ENCODE measurements around the gene PTPRE.

PTPRE gene

DNA sequence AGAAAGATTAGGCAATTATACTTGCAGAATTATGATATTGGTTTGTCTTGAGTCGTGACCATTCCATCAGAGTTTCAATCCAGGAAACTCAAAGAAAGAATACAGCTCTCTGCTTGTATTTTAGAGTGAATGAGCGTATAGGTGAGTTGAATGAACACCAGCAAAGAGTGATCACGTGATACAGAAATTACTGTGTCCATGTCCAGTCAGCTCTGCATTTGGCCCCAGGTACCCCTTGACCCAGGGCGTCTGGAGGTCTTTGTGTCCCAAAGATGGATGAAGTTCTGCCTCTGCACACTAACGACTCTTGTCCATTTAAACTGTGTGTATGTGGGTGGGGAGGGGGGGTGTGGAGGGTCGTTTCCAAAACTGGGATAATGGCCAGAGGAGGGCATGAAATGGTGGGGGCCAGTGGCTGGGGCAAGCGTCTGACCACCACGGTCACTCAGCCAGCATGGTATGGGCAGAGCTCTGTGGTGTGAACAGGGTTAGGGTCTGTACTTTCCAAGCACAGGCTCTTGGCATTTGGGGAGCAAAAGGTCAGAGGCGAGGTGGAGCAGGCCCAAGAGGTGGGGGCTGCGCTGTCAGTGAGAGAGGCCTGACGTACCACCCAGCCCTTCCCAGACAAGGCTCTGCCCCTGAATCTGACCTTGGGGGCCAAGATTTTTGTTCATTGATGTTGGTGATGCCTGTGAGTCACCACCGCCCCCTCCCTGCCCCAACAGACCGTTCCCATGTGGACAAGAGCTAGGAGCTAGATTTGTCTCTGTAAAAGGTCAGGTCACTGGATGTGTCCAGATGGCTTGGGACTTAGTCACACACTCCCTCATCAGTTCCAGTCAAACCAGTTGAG lies 1.4 kb downstream of the PTPRE start:
- no peak for FAIRE-seq

DNA sequence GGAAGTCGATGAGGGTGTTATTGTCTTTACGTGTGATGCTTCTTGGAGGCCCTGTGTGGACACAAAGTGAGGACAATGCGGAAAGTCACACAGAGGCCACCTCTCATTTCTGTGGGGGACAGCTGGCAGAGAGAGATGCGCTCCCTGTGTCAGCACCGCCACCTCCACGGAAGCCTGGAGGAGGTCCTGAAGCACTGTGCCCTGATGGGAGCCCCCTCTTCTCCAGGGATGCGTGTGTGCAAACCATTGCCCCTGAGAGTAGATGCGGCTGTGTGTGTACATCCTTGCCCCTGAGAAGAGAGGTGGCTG lies 2.0 kb downstream of the PTPRE start:
- no peak for FAIRE-seq

DNA sequence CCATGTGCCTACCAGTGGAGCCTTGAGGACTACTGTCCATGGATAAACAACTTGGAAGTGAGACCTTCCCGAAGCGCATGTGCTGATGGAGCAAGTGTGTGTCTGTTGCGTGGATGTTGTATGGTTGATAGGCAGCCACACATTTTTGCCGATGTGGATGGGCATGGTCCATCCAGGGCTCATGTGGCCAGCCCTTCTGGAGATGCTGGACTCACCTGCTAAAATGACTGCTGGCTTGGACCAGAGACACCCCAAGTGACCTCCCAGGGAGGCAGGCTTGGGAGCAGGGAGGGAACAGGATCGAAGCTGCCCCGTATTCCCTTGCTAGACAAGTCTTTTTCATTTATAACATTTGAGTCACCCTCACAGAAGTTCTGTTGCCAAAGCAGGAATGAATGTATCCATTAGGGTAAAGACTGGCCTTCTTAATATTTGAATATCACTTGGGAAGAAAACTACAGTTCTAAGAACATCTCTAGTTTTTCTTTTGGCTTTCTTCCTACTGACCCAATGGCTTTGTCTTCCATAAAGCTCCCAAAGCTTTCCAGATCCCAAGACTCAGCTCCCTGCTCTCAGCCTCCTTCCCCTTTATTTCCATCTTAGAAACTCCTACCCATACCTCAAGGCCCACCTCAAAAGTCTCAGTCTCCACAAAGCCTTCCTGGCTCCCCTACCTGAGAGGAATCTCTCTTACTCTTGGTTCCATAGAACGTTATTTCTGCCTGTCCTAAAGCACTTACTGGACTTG lies 3.0 kb downstream of the PTPRE start:
- no peak for FAIRE-seq

DNA sequence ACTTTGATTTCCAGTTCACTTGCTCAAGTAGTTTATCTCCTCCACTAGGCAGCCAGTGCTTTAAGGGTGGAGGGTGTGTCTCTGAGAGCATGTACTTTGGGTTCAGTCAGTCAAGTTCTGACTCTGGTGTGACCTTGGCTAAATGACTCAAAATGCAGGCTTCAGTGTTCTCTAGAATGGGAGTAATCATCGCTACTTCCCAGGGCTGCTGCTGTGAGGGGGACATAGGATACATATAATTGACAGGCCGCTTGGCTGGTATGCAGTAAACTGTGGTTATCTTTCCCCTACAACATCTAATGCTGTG lies 3.5 kb downstream of the PTPRE start:
- no peak for FAIRE-seq

DNA sequence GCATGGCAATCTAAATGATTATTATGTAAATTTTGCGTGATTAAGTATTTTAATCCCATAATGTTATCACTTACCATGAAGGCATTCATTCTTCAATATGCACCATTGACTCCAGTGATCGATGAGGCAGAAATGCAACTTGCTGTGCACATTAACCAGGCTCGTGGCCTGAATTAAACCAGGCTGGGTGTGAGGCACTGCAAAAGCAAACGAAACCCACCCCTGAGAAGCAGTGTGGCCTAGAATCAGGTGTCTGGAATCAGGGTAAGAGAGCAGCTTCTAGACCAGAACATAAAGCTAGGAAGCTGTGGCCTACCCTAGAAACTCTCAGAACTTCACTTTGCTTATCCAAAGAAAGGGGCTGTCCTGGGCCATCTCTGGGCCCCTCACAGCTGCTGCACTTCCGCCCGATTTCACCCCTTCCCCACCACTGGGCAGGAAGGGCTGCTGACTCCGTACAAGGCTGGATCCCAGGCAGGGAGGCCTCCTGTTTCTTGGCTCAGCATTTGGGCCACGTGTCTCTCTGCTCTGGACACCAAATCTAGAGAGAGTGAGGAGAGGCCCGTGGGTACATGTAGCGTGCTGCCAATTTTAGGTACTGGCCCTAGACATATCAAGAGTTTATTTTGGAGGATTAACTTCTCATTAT lies 4.4 kb downstream of the PTPRE start:
- no peak for FAIRE-seq

DNA sequence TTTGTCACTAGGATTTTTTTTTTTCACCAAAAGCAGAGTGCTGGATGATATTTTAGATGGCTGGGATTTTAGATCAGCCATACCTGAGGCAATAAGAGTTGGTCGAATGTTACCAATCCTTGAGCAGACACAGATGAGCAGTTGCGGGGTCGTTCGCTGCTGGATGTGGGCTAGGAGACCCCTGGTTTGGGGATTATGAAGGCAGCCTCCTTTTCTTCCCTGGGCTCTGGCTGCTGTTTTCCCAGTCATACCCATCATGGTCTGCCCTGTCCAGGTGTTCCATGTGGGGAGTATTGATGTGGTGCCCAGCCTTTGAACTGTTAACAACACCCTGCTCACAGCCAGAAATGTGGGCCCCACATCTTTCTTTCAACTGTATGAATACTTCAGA lies 5.0 kb downstream of the PTPRE start:
- FAIRE-seq = no peak

DNA sequence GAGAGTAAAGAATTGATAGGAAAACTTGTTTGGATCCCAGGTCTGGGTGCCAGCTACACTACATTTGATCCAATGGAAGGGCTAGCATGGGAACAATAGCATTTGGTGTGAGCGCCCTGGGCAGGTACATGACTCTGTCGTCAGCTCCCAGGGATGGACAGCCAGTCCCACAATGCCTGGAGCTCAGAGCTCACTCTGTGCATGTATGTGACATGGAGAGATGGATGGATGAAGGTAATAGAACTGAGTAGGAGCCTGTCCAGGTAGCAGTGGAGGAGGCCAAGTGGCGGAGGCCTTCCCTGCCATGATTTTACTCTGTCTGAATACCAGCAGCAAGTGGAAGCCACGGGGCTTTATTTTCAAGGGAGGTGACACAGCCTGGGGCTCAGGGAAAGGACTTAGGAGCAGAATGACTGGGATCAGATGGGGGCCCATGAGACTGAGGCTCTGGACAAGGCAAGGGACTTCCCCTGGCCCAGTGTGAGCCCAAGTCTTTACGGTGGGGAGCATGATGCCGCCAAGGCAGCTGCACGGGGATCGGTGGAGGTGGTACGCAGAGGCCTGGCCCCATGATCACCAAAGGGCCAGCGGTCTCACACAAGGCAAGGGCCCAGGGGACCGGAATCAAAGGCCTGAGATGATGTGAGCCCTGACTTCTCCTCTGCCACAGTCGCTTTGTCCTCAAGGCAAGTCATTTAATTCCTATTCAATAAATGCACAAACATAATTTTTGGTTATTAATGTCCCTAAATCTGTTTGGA lies 5.9 kb downstream of the PTPRE start:
- FAIRE-seq = no peak

DNA sequence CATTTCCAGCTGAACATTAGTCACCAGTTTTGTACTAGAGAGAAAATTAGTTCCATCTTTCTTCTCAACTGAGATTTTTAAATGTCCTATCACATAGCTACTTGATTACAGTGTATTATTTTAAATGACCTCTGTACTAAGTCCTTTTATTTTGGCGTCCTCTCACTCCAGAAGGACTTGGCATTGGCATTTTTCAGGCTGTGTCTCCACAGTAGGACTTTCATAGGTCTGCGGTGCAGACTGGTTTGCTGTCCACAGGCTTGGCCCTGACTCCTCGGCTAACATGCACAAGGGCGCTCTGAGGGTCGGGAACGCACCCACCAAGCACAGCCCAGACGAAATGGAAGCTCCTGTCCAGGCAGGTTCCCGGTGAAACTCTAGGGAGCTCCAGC lies 6.5 kb downstream of the PTPRE start:
- no peak for FAIRE-seq

DNA sequence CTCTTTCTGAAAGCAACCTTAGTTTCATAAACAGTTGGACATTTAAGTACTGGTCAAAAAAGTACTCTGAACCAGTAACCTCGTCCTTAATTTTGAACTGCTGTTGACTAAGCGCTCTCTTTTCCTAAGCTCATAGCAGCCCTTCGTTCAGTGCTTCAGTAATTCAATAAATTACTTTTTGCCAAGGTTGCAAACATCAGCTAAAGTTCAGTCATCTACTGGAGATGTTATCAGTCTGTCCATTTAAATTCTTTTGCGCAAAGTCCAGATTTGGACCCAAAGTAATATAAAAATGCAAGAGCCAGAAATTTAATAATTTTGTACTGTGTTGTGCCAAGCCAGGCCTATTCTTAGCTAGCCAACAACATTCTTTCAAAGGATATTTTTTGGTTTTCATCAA lies 8.4 kb downstream of the PTPRE start:
- no peak for FAIRE-seq

DNA sequence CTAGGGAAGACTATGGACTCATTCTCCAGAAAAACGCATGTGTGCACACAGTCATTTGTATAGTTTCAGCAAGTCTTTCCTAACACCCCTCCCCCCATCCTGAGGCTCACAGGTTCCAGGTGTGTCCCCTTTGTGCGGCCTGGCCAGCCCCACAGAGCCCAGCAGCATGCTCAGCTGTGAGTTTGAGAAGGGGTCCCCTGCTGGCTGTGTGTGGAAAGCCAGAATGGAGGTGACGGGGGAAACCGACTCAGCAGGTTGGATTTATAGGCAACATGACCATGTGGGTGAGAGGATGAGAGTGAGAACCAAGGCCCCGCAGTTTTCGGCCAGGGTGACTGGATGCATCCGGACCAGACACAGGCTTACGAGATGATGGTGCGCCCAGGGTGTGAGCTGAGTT lies 9.9 kb downstream of the PTPRE start:
- no peak for FAIRE-seq

DNA sequence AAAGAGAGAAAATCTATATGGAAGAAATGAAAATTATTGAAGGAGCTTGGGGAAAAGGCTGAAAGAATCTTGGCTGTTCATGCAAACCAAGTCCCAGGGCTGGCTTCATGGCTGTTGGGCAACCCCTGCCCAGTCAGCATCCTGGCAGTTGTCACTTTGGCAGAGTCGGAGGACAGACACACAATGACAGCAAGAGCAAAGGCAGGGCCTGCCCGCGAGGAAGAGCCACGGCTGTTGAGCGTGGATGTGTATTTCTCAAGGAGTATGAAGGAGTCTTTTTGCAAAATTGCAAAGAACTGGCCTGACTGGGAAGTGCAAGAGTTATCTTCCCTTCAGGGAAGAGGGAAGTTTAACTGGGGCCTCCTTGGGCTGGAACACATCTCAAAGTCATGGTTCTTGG lies 11.7 kb downstream of the PTPRE start:
- no peak for FAIRE-seq

DNA sequence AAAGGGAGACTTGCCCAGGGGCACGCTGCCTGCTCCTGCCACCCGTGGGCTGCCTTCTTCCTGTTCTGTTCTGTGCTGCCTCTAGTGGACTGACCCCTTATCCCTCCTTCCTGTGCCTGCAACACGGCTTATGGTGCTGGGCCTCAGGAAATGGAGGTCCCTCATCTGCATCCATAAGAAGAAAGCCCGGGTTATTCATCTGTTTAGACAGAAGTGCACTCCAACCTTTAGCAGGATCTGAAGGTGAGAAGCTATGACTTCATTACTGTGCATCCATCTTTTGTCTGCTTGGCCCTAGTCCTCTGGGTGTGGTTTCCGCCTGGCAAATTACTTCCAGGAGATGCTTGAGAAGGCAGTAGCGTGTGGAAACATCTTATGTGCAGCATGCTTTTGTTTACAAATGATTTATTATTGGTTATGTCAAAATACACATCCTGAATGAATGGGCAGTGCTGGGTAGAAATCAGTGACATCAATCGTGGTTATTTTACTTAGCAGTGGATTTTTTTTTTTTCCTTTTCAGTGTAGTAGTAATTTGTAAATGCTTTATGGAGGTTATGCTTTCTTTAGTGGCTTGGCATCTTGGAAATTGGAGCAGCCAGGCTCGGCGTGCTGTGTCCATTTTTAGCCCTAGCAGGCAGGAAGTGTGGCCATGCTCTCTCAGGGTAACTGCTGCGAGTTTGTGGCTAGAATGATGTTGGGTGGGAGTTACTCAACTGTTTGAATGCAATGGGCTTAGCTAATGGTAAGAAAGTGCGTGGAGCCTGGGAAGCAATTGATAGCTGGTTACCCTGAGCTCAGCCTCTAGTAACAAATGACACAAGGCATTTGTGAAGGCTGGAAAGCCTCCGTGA lies 12.7 kb downstream of the PTPRE start:
- no peak for FAIRE-seq

DNA sequence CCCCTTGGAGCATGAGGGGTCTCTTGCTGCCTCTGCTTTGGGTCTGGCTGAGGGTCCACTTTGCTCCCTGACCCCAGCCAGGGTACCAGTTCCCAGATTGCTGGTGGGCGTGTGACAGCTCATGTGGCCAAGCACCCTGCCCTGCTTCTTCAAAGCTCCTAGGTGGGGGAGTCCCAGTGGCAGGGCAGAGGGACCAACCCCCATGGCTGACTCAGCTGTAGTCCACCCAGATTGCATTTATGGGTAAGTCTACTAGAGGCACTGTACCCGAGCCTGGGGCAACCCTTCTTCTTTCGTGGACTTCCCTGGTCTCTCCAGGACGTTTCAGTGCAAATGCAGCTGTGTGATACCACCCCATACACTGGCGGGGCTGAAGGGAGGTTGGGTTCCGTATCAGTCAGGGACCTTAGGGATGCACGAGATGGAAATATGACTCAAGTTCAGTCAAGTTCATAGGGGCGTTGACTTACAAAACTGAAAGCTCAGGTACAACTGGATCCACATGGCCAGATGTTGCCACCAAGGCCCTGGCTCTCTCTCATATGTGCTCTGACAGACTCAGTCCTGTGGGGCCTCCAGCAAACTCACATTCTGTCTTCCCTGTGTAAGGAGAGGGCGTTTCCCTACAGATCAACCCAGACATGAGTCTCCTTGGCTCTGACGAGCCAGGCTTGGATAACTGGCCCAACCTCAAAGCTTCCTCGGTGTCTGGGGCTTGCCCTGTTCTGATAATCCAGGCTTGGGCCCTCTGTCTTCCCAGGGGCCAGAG lies 13.6 kb downstream of the PTPRE start:
- no peak for FAIRE-seq

DNA sequence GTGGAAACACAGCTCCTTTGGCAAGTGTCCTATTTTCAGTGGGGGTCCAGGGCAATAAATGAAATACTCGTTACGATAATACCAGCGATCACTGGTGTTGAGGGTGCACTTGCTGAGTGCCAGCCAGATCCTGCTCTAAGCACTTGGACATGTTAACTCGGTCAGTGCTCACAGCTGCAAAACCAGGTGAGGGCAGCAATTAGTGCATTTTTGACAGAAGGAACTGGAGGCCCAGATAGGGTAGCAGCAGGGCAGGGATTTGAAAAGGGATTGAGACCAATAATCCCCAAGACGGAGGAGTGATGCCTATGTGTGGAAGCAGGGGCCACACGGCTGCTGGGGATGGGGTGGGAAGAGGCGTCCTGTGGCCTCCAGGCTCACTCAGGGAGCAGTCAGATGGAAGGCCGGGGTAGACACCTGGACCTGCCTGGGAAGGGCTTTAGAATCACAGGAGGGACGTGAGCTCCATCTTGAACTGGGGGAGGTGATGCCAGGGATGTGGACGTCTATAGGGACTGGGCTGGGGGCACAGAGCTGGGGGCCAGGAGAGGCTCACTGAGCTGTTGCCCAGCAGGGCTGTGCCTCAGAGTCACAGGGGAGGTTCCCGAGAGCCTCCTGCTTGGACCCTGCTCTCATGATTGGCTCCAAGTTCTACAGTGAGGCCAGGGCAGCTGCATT lies 14.3 kb downstream of the PTPRE start:
- FAIRE-seq = no peak

DNA sequence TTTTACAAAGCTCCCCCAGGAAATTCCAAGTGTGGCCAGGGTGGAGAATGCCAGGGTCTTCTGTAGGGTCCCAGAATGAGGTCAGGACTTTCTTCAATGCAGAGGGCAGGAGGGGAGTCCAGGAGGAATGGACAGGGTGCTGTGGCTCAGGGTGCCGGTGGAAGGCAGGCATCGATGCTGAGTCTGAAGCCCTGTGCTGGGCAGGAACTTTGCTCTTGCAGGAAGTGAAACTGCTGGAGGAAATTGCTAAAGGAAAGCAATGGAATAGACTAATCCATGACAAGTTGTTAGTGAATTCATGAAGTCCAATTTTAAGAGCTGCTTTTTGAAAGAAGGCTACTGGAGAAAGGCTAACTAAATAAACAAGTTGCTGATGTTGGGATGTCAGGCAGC lies 14.8 kb downstream of the PTPRE start:
- no peak for FAIRE-seq

DNA sequence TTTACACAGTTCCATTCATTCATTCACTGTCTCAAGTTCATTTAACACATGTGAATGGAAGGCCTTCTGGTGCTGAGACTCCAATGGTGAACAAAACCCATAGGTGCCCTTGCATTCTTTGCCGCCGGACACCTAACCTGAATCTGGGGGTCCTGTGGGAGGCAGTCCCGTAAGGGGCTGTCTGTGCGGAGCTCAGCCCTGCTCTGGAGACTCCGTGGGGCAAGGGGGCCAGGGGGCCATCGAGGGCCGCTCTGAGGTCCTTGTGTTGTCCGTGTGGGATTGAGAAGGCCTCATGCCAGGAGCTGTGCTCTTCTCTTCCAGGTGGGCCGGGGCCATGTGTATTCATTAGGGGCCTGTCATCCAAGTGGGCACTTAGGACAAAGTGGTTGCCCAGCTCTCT lies 15.3 kb downstream of the PTPRE start:
- no peak for FAIRE-seq

DNA sequence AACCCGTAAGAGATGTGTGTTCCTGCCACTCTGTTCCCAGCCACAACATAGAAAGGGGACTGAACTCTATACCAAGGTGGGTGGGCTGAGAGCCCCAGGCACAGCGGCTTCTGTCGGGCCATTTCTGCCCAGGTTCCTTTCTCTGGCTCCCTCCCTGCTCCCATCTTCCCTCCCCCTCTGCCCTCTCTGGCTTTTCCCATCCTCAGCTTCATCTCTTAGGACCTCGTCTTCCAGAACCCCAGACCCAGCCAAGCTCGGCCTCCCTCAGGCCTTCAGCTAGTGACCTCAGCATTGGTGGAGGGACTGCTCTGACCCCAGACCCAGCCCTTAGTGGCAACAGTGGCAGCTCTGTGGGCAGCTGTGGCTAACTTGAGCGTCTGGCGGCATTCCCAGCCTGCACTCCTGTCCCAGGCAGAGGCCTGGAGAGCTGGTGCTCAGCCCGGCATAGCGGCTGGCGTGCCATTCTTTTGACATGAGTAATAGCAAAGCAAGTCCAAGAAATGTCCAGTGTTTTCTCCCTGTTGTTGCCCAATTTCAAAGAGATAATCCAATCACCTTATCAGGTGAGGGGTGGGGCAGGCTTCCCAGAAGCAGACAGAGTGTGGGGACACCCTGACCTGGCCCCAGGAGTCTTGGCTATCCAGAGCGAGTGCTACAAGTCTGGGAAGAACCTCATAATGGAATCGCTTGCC lies 15.9 kb downstream of the PTPRE start:
- FAIRE-seq = no peak

DNA sequence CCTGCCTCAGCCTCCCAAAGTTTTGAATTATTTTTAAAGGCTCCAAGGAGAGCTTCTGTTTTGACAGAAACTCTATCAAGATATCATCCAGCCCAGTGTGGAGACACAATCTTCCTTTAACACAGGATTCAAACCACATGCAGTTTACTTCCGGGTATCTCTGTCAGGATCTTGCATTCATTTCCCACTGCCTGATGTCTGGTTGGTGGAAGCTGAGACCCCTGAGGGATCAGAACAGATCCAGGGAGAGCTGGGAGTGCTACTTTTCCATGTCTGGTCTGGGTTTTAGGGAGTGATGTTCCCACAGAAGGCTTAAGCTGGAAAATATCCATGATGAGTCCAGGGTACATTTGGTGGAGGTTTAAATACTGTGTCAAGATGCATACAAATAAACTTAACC lies 16.7 kb downstream of the PTPRE start:
- FAIRE-seq = no peak

DNA sequence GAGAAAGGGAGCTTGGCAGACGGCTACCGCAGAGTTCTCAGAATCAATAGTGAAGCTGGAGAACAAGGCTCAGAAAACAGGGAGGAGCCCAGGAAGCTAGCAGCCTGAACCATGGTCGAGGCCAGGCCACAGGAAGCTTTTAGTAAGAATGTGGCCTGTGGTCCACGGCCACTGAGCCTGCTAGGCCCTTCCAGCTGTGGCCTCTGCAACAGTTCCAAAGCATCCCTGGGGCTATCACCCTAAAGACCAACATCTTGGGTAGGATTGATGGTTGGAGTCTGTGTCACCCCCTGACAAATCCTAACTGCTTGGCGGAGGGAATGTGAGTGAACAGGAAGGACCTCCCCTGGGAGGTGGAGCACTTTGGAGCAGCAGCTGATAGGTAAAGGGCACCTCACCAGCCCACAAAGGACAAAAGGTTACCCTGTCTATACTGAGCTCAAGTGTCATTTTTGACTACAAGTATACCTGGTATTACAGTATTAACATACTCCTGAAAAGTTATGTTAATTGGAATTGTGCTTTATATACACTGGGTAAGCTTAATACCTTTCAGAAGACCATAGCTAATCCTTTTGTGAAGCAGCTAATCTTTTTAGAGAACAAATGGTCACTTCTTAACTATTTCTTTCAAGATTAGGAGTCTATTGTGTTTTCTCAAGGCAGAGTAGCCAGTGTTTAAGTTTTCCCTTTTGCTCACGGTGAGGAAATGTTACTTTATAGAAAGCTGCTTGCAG lies 18.7 kb downstream of the PTPRE start:
- FAIRE-seq = no peak

DNA sequence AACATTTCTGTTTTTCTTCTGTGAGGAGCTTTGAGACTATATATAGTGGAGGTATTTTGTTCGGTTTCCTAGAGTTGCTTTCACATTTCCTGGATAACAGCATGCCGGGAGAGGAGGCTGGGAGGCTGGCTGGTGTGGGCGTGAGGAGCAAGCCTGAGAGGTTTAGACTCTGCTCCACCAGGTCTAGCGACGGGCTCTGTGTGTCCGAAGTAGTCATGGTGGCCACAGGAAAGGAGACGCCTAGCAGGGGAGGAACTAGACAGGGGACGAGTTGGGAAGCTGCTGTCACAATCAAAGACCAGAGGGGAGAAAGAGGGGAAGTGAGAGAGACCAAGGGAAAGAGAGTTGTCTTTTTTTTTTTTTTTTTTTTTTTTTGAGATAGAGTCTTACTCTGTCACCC lies 19.6 kb downstream of the PTPRE start:
- FAIRE-seq = no peak
